Stimulated activated CD8-positive, alpha-beta memory T cell treated with anti-CD3 and anti-CD28 coated beads, Interleukin-7, amount 100 ng/mL, for 4 hours (primary cell): ENCODE results near the gene POGLUT2.

Experiments used
- DNase-seq, 2 donors: peaks; one replicate each; pipeline ENCODE4 v3.0.0-alpha.2; 2020; ENCODE audit warnings: low read depth in 2 of 2

POGLUT2 gene

DNA sequence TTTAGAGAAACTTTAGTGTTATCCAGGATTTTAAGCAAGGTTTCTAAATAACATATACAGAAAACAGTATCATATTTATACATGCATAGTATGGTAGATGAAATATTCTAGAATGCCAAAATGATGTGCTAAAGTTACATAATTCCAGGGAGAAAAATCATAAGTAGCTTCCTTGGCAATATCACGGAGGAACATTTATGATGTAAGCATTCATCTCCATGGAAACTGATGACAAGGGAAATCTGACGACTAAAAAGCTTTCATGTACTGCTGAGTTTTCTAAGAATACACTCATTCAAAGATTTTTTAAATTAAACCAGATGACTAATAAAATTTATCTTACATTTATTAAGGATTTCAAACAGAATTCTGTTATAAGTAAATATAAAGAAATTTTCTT, 29.9 kb downstream of the POGLUT2 start:
- no peak for DNase-seq

DNA sequence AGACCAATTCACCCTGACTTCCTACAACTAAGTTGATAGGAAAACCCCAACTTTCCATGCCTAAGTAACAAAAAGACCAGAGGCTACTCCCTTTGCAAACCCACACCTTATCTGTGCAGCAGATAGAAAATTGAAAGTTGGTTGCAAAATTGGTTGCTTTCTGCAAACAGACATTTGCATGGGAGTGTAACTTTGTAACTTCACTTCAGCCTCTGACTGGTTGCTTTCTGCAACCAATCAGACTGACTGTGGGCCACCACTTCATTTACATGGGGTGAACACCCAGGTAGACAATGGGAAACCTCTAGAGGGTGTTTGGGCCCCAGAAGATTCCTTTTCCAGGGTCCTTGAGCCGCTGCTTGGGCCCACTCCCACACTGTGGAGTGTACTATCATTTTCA, 35.0 kb downstream of the POGLUT2 start:
- DNase-seq = no peak

DNA sequence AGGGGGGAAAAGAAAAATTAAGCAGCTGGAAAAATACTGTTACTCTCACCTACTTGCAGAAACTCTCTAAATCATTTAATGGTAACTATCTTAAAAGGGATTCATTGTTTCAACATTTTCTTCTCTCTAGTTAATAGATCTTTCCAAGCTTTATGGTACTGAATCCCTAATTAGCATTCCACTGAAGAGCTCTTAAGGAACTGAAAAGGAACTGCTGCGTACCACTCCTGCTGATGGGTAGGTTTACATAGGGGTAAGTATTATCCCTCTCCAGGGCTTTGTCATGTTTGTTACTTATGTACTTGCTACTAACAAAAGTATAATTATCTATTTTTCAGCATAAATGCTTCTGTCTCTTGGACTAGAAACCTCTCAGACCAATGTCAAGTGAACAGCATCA, 37.7 kb downstream of the POGLUT2 start:
- DNase-seq = no peak

DNA sequence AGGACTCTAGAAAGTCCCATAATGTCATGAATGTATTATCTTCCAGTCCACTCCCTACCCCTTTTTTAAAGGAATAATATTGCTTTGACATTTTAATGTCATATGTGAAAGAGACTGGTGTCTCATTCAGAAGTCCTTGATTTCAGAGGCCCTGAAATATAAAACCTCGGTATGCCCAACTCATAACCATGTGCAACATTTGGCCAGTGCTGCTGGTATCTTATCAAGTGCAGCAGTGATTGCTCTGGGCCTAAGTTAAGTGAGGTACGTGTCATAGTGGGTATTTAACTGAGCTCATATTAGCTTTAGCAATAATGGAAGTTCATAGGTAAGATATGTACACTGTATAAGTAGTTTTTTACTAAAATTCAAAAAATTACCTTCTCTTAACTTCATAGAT, 39.9 kb downstream of the POGLUT2 start:
- no peak for DNase-seq

DNA sequence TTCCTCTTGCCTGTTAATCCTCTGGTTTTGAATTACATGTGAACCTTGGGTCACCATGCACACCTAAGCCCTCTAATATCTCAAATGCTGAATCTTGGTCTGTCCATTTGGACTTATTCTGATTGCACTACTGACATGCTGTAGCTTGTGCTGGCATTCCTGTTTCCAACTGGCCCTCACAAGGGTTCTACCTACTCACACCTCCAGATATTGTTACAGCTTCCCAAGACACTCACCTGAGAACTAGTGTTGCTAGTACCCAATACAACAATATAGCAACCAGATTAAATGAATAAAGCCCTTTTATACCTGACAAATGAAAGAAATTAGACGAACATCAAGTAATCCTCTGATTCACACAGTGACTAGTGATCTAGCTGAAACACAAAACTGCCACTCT, 41.8 kb downstream of the POGLUT2 start:
- DNase-seq = no peak

DNA sequence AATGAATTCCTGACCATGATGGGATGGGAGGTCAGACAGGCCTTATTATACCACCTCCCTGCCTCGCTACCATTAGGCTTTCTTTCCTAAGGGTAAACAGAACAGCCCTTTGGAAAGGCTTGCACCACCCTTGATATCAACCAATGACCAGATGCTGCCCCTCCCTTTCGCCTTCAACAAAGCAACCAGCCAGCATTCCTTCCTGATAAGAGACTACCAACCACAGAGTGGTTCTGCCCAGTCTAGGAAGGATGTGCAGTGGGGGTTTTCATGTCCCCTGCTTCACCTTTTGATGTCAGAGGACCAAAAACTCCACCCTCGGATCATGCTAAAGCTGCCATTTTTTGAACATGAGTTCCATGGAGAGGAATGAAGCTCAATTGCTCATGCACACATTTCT, 46.9 kb downstream of the POGLUT2 start:
- DNase-seq = no peak

DNA sequence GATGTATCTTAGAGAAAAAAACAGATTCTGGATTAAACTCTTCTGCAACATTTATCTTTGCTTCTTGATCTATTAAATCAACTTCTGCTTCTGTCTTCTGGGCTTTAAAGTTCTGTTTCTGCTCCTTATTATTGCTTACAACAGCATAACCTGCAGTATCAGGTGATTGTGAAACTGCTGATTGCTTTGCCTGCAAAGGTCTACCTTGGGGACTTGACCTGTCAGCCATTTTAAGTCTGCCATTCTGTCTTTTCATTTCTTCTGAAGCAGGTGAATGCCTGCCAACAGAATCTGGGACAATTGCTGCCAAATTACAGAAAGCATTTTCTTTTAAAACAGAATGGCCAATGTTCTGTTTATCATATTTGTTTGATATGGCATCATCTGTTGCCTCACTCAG, 56.3 kb downstream of the POGLUT2 start:
- DNase-seq = no peak

DNA sequence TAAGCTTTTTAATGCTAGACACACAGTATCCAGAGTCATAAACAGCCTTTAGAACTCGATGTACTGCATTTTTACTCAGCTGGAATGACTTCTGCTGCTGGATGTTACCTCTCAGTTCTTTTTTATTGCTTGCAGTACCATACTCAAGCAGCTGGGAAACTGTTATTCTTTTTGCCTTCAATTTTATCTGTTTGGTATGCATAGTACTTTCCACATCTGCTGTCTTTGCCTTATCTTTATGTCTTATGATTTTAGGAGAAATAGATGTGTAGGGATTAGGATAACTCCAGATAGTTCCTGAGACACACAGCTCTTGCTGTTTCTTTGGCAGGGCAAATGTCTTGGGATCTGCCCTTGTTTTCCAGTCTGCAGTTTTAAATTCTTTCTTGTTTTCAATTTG, 56.7 kb downstream of the POGLUT2 start:
- no peak for DNase-seq
